GM11168 (cell line): ENCODE measurements around the gene MT1E.
"Not testable (repeated sequence)": the region's sequence is repeated elsewhere in the genome, so short reads cannot be mapped to it uniquely, and the experiment has no call there.

Source experiments
- in situ Hi-C: fragments of 300-500 bp; cut with MboI; formaldehyde crosslinking; loops from one replicate; pipeline ENCODE4 v1.12.0; 2022; ENCODE audit warnings: low sequenced_read_pairs; ENCODE audit not compliant: unreplicated experiment

The MT1E gene

GRCh38 chr16:56623184-56623583 is 2.4 kb upstream of the MT1E start:
- in situ Hi-C loops = not testable (repeated sequence)

- in situ Hi-C loops = no loop called here
Observed at GRCh38 chr16:56623637-56624036, 1.9 kb upstream of the MT1E start.

- in situ Hi-C loops = no loop called here
Observed at GRCh38 chr16:56625943-56626654, 518 bp downstream of the MT1E start.

DNA sequence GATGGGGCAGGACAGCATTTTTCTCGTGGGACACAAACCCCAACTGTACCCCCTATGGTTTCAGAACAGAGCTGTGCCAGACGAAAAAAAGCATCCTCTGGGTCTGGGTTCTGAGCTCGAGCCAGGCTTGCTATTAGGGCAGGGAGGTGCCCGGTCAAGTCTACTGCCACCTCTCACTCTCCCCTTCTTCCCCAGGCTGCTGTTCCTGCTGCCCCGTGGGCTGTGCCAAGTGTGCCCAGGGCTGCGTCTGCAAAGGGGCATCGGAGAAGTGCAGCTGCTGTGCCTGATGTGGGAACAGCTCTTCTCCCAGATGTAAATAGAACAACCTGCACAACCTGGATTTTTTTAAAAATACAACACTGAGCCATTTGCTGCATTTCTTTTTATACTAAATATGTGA is 1.1 kb downstream of the MT1E start:
- in situ Hi-C loops = no loop called here

- in situ Hi-C loops = no loop called here
Observed at GRCh38 chr16:56628486-56629350, 3.1 kb downstream of the MT1E start.

DNA sequence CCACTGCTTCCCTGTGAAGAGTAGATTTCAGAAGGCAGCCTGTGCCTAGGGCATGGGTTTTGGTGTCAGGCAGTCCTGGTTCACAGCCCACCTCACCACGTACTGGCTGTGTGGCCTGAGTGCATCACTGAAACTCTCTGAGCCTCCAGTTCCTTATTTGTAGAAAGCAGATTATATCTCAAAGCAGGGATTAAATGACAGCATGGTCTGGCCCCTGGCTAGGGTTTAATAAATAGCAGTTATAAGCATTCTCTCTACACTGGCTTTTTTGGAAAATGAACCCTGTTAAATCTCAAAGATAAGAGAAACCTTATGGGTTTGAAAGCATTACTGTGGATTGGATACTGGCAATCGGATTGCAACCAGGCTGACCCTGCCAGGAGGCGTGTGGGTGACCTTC is 4.0 kb downstream of the MT1E start:
- in situ Hi-C loops = no loop called here

- in situ Hi-C loops = no loop called here
Observed at GRCh38 chr16:56630134-56630533, 4.6 kb downstream of the MT1E start.

GRCh38 chr16:56631197-56631596 is 5.6 kb downstream of the MT1E start:
- in situ Hi-C loops = no loop called here

GRCh38 chr16:56631832-56632155 is 6.2 kb downstream of the MT1E start:
- in situ Hi-C loops = no loop called here

GRCh38 chr16:56632156-56632847 is 6.7 kb downstream of the MT1E start, which contains the start of gene MT1M:
Gene MT1M, plus strand, starts transcription at chr16:56632659. Its CDS starts 73 bp downstream, at chr16:56632732.
- in situ Hi-C loops = no loop called here

GRCh38 chr16:56632848-56633365 is 7.3 kb downstream of the MT1E start:
- in situ Hi-C loops = no loop called here

- in situ Hi-C loops = no loop called here
Observed at GRCh38 chr16:56633535-56633934, 8.0 kb downstream of the MT1E start.

GRCh38 chr16:56634715-56635440 is 9.3 kb downstream of the MT1E start:
- in situ Hi-C loops = no loop called here

- in situ Hi-C loops = no loop called here
Observed at GRCh38 chr16:56635441-56635967, 9.9 kb downstream of the MT1E start.

DNA sequence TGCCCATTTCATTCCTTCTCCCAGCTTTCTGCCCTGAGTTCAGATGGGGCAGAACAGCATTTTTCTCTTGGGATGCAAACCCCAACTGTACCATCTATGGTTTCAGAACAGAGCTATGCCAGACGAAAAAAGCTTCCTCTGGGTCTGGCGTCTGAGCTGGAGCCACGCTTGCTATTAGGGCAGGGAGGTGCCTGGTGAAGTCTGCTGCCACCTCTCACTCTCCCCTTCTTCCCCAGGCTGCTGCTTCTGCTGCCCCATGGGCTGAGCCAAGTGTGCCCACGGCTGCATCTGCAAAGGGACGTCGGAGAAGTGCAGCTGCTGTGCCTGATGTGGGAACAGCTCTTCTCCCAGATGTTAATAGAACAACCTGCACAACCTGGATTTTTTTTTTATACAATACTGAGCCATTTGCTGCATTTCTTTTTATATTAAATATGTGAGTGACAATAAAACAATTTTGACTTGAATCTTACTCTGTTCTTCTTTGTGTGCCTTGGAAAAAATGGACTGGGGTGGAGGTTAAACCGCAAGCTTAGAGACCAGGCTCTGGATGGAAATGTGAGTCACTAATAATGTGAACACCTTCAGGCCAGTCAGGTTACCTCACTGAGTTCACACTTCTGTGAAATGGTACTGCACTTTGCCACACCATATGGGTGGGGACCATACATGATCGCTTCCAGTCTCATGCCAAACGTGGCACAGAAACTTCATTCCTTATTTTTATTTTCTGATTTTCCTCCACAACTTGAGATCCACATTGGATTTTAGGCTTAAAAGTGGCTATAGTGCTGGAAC is 11.2 kb downstream of the MT1E start:
- in situ Hi-C loops = no loop called here

GRCh38 chr16:56637814-56638750 is 12.5 kb downstream of the MT1E start, which contains the start of gene MT1A:
Gene MT1A, plus strand, starts transcription at chr16:56638666. Its CDS starts 73 bp downstream, at chr16:56638739.
- in situ Hi-C loops = no loop called here

DNA sequence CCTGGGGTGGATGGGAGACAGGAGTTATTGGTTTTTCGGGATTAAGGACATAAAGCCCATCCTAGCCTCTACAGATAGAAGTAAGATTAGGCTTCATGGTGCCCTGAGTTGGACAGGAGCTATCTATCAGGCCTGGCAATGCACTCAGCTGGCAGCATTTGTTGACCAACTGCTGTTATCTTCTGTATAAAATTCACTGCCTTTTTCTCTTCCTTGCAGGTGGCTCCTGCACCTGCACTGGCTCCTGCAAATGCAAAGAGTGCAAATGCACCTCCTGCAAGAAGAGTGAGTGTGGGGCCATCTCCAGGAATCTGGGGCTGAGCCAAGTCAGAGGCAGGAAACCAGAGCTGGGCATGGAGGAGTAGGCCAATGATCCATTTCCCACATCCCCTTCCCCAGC is 13.5 kb downstream of the MT1E start:
- in situ Hi-C loops = no loop called here

DNA sequence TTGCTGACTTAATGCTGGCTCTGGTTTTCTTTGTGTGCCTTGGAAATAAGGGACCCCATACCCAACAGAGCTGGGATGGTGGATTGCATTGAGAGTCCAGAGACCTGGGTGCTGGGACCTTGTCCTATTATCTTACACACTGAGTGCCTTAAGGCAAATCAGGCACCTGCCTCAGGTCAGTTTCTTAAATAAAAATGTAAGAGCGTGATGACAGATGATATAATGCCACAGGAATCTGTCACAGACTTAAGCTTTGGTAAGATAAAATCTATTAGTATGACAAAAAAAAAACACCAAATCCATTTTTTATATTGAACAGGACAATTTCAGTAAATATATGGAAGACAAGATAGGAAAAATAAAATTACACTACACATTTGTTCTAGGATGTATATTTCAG is 14.5 kb downstream of the MT1E start:
- in situ Hi-C loops = no loop called here
